Liver (tissue), 9 donors: ENCODE measurements around the gene XRCC6. TPM values are rescaled to one million over a fixed set of nuclear protein-coding genes. Genes with fewer than 3 reads are reported as not detected.
"Not testable (repeated sequence)": the region's sequence is repeated elsewhere in the genome, so short reads cannot be mapped to it uniquely, and the experiment has no call there.

Source experiments
- DNase-seq: peaks from one replicate; pipeline ENCODE4 v3.0.0-alpha.2; 2017; ENCODE audit warnings: low spot score
- H3K27ac ChIP-seq, 2 donors: one replicate each; pipeline ENCODE4 v1.7.0; 2013; ENCODE audit warnings: inconsistent platforms in 2 of 2, low read length in 2 of 2, control low read depth in 1 of 2, low read depth in 1 of 2, mild to moderate bottlenecking in 1 of 2
- H3K27me3 ChIP-seq, 4 donors: one replicate each; pipeline versions ENCODE4 v1.6.1 to v1.7.0; 2013; ENCODE audit warnings: low read length in 3 of 4, inconsistent platforms in 1 of 4, mild to moderate bottlenecking in 1 of 4, moderate library complexity in 1 of 4; ENCODE audit not compliant: control insufficient read depth in 4 of 4, insufficient read depth in 4 of 4
- H3K36me3 ChIP-seq, 4 donors: one replicate each; pipeline versions ENCODE4 v1.6.1 to v1.7.0; 2013; ENCODE audit warnings: low read length in 3 of 4, mild to moderate bottlenecking in 3 of 4, low read depth in 1 of 4, moderate library complexity in 1 of 4; ENCODE audit not compliant: control insufficient read depth in 4 of 4, insufficient read depth in 3 of 4
- H3K4me1 ChIP-seq, 4 donors: one replicate each; pipeline versions ENCODE4 v1.6.1 to v1.7.0; 2013; ENCODE audit warnings: low read length in 3 of 4, mild to moderate bottlenecking in 3 of 4, moderate library complexity in 1 of 4; ENCODE audit not compliant: control insufficient read depth in 4 of 4, insufficient read depth in 4 of 4
- H3K4me3 ChIP-seq, 3 donors: one replicate each; pipeline versions ENCODE4 v1.6.1 to v1.7.0; 2013; ENCODE audit warnings: low read length in 3 of 3, control low read depth in 1 of 3, low read depth in 1 of 3, mild to moderate bottlenecking in 1 of 3
- H3K9ac ChIP-seq, 2 donors: one replicate each; pipeline ENCODE4 v1.7.0; 2013; ENCODE audit warnings: low read length in 2 of 2, mild to moderate bottlenecking in 2 of 2, moderate library complexity in 2 of 2, control low read depth in 1 of 2, low read depth in 1 of 2
- H3K9me3 ChIP-seq, 4 donors: one replicate each; pipeline versions ENCODE4 v1.6.1 to v1.7.0; 2013; ENCODE audit warnings: low read length in 3 of 4; ENCODE audit not compliant: control insufficient read depth in 4 of 4
- EGR1 ChIP-seq, 2 donors: IDR thresholded peaks; 2 replicates each; pipeline ENCODE4 v1.6.1; 2016 to 2018; ENCODE audit warnings: antibody characterized with exemption in 2 of 2, low read depth in 2 of 2
- FOXA1 ChIP-seq: IDR thresholded peaks from 2 replicates; pipeline ENCODE4 v1.6.1; 2016; ENCODE audit warnings: antibody characterized with exemption
- FOXA2 ChIP-seq: IDR thresholded peaks from 2 replicates; pipeline ENCODE4 v1.6.1; 2016; ENCODE audit warnings: antibody characterized with exemption
- GABPA ChIP-seq, 2 donors: IDR thresholded peaks in 1 of 2; conservative IDR thresholded peaks in 1 of 2; 2 replicates each; pipeline ENCODE4 v1.6.1; 2016; ENCODE audit warnings: antibody characterized with exemption in 2 of 2, mild to moderate bottlenecking in 1 of 2, moderate library complexity in 1 of 2
- HNF4A ChIP-seq, 2 donors: conservative IDR thresholded peaks; 2 replicates each; pipeline ENCODE4 v1.6.1; 2016; ENCODE audit warnings: antibody characterized with exemption in 2 of 2, mild to moderate bottlenecking in 2 of 2
- HNF4G ChIP-seq: IDR thresholded peaks from 2 replicates; pipeline ENCODE4 v1.6.1; 2016; ENCODE audit warnings: antibody characterized with exemption
- JUND ChIP-seq, 2 donors: IDR thresholded peaks; 2 replicates each; pipeline ENCODE4 v1.6.1; 2016; ENCODE audit warnings: antibody characterized with exemption in 2 of 2
- NR2F2 ChIP-seq: IDR thresholded peaks from 2 replicates; pipeline ENCODE4 v1.6.1; 2016; ENCODE audit warnings: antibody characterized with exemption
- RAD21 ChIP-seq, 2 donors: IDR thresholded peaks; 2 replicates each; pipeline ENCODE4 v1.6.1; 2016; ENCODE audit warnings: antibody characterized with exemption in 2 of 2, mild to moderate bottlenecking in 2 of 2
- RXRA ChIP-seq, 2 donors: IDR thresholded peaks; 2 replicates each; pipeline ENCODE4 v1.6.1; 2017 to 2018; ENCODE audit warnings: antibody characterized with exemption in 2 of 2, mild to moderate bottlenecking in 1 of 2
- SP1 ChIP-seq: IDR thresholded peaks from 2 replicates; pipeline ENCODE4 v1.6.1; 2018; ENCODE audit warnings: antibody characterized with exemption, mild to moderate bottlenecking
- TAF1 ChIP-seq: conservative IDR thresholded peaks from 2 replicates; pipeline ENCODE4 v1.6.1; 2016; ENCODE audit warnings: antibody characterized with exemption, mild to moderate bottlenecking
- YY1 ChIP-seq: IDR thresholded peaks from 2 replicates; pipeline ENCODE4 v1.6.1; 2016; ENCODE audit warnings: antibody characterized with exemption, mild to moderate bottlenecking
- WGBS: extraction: QIAGEN DNeasy Blood & Tissue Kit; methylation state at CpG from one replicate; pipeline ENCODE4 v1.1.7; 2013; 5-methylcytosine and 5-hydroxymethylcytosine counted together
- polyA plus RNA-seq, 2 donors: library from polyadenylated mRNA; stranded (reverse) in 1 of 2; unstranded in 1 of 2; fragments of 200-250 nt in 1 of 2; fragments of >200 nt in 1 of 2; fragmentation: Nextera tagmentation in 1 of 2; extraction: Ambion mirVana in 1 of 2; gene quantifications; one replicate each; pipeline versions ENCODE4 v1.2.1 to v1.2.3, GENCODE V29; 2013 to 2015
- total RNA-seq, 2 donors: library from RNA; depleted of rRNA; stranded (reverse); fragments of >200 nt; gene quantifications; one replicate each; pipeline ENCODE4 v1.2.3, GENCODE V29; 2014
- TF ChIP-seq, protein P1 (sequence below): fragments of 150-350 bp; IDR thresholded peaks from 2 replicates; pipeline ENCODE4 v1.5.1; 2017; ENCODE audit warnings: improper control_type of control experiment, low read depth, low read length; ENCODE audit not compliant: missing input control
- TF ChIP-seq, protein P2 (sequence below): IDR thresholded peaks from 2 replicates; pipeline ENCODE4 v1.6.1; 2016; ENCODE audit warnings: antibody characterized with exemption
- TF ChIP-seq, protein P3 (sequence below): IDR thresholded peaks from 2 replicates; pipeline ENCODE4 v1.6.1; 2016; ENCODE audit warnings: antibody characterized with exemption, mild to moderate bottlenecking
- TF ChIP-seq, protein P4 (sequence below): IDR thresholded peaks from 2 replicates; pipeline ENCODE4 v1.6.1; 2016; ENCODE audit warnings: antibody characterized with exemption
- TF ChIP-seq, protein P5 (sequence below): IDR thresholded peaks from 2 replicates; pipeline ENCODE4 v1.6.1; 2016; ENCODE audit warnings: antibody characterized with exemption
- donor health status: healthy.
- donor health status: healthy.
- donor health status: healthy.
- donor health status: healthy.
- donor health status: healthy.

The XRCC6 gene
- total and polyA plus RNA-seq, 4 donors = 81.8 to 148 (median 96.0) TPM

DNA sequence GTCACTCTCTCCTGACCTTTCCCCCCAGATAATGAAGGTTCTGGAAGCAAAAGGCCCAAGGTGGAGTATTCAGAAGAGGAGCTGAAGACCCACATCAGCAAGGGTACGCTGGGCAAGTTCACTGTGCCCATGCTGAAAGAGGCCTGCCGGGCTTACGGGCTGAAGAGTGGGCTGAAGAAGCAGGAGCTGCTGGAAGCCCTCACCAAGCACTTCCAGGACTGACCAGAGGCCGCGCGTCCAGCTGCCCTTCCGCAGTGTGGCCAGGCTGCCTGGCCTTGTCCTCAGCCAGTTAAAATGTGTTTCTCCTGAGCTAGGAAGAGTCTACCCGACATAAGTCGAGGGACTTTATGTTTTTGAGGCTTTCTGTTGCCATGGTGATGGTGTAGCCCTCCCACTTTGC, 42.5 kb downstream of the XRCC6 start:
- not testable (repeated sequence) for H3K27me3 ChIP-seq, H3K9me3 ChIP-seq, H3K9ac ChIP-seq, H3K4me1 ChIP-seq, H3K27ac ChIP-seq, H3K4me3 ChIP-seq, DNase-seq
- H3K36me3 ChIP-seq = peaks cover 11 to 60% (median 54%) of the 10 kb centered on the region in 4 donors
- WGBS = 93% methylated on average over 9 of the region's 9 CpGs

DNA sequence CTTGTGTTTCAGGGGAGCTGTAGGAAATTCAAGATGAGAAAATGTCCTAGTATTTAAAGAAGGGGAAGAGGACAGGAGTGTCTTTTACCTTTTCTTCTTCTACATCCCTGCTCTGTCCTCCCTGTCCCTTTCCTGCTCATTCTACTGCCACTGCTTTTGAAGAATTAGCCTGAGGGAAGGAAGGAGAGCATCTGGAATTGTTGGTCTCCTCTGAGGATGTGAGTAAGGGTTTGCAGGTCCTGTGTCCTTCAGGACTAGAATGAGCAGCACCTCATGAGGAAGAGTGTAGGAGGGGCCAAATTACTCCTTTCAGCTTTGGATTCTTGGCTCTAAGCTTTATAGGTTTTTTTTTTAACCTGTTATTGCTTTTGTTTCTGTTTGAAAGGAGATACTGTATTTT, 43.4 kb downstream of the XRCC6 start:
- no peak for DNase-seq
- Histone ChIP-seq H3K27me3 (no peaks in the 10 kb centered on the region), H3K4me1 (peaks cover 0 to 3% (median 0%) of the 10 kb centered on the region in 4 donors), H3K9ac (no peak overlapping the region), H3K36me3 (peaks cover 8 to 53% (median 48%) of the 10 kb centered on the region in 4 donors), H3K27ac (no peak overlapping the region), H3K9me3 (no peaks in the 10 kb centered on the region), H3K4me3 (no peak overlapping the region)
- TF ChIP-seq NR2F2 = no peak

DNA sequence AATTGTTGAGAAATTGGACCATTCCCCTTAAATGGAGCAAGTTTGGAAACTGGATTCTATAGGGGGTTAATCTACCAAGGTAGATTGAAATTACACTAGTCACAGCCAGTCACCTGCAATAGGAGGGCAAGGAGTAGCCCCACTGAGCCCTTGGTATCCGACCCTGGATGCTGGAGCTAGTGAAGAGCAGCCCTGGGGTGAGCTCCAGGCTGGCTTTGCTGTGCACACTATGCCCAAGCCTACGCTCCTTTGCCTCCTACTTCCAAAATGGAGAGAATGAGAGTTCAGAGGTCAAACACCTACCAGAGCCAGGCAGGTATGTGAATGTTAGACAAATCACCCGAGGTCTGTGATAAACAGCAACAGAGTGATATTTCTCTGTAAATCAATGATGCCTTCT, 43.9 kb downstream of the XRCC6 start:
- Histone ChIP-seq H3K4me1 (peaks cover 0 to 3% (median 0%) of the 10 kb centered on the region in 4 donors), H3K27me3 (no peaks in the 10 kb centered on the region), H3K9ac (no peak overlapping the region), H3K27ac (no peak overlapping the region), H3K9me3 (no peaks in the 10 kb centered on the region), H3K36me3 (peaks cover 8 to 51% (median 44%) of the 10 kb centered on the region in 4 donors), H3K4me3 (no peak overlapping the region)
- no peak for TF ChIP-seq EGR1 (IDR thresholded peaks at IDR 0.05; ENCODE audit: low read depth in 2 of 2)
- TF ChIP-seq TAF1 = no peak
- TF ChIP-seq RAD21 (IDR thresholded peaks at IDR 0.05) = no peak
- TF ChIP-seq, protein P1, sequence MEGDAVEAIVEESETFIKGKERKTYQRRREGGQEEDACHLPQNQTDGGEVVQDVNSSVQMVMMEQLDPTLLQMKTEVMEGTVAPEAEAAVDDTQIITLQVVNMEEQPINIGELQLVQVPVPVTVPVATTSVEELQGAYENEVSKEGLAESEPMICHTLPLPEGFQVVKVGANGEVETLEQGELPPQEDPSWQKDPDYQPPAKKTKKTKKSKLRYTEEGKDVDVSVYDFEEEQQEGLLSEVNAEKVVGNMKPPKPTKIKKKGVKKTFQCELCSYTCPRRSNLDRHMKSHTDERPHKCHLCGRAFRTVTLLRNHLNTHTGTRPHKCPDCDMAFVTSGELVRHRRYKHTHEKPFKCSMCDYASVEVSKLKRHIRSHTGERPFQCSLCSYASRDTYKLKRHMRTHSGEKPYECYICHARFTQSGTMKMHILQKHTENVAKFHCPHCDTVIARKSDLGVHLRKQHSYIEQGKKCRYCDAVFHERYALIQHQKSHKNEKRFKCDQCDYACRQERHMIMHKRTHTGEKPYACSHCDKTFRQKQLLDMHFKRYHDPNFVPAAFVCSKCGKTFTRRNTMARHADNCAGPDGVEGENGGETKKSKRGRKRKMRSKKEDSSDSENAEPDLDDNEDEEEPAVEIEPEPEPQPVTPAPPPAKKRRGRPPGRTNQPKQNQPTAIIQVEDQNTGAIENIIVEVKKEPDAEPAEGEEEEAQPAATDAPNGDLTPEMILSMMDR = no peak
- no peak for TF ChIP-seq YY1
- TF ChIP-seq, protein P2, sequence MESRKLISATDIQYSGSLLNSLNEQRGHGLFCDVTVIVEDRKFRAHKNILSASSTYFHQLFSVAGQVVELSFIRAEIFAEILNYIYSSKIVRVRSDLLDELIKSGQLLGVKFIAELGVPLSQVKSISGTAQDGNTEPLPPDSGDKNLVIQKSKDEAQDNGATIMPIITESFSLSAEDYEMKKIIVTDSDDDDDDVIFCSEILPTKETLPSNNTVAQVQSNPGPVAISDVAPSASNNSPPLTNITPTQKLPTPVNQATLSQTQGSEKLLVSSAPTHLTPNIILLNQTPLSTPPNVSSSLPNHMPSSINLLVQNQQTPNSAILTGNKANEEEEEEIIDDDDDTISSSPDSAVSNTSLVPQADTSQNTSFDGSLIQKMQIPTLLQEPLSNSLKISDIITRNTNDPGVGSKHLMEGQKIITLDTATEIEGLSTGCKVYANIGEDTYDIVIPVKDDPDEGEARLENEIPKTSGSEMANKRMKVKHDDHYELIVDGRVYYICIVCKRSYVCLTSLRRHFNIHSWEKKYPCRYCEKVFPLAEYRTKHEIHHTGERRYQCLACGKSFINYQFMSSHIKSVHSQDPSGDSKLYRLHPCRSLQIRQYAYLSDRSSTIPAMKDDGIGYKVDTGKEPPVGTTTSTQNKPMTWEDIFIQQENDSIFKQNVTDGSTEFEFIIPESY = no peak
- TF ChIP-seq, protein P3, sequence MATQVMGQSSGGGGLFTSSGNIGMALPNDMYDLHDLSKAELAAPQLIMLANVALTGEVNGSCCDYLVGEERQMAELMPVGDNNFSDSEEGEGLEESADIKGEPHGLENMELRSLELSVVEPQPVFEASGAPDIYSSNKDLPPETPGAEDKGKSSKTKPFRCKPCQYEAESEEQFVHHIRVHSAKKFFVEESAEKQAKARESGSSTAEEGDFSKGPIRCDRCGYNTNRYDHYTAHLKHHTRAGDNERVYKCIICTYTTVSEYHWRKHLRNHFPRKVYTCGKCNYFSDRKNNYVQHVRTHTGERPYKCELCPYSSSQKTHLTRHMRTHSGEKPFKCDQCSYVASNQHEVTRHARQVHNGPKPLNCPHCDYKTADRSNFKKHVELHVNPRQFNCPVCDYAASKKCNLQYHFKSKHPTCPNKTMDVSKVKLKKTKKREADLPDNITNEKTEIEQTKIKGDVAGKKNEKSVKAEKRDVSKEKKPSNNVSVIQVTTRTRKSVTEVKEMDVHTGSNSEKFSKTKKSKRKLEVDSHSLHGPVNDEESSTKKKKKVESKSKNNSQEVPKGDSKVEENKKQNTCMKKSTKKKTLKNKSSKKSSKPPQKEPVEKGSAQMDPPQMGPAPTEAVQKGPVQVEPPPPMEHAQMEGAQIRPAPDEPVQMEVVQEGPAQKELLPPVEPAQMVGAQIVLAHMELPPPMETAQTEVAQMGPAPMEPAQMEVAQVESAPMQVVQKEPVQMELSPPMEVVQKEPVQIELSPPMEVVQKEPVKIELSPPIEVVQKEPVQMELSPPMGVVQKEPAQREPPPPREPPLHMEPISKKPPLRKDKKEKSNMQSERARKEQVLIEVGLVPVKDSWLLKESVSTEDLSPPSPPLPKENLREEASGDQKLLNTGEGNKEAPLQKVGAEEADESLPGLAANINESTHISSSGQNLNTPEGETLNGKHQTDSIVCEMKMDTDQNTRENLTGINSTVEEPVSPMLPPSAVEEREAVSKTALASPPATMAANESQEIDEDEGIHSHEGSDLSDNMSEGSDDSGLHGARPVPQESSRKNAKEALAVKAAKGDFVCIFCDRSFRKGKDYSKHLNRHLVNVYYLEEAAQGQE = no peak
- no peak for TF ChIP-seq FOXA1
- TF ChIP-seq, protein P4, sequence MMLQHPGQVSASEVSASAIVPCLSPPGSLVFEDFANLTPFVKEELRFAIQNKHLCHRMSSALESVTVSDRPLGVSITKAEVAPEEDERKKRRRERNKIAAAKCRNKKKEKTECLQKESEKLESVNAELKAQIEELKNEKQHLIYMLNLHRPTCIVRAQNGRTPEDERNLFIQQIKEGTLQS = no peak
- TF ChIP-seq HNF4G = no peak
- TF ChIP-seq HNF4A (conservative IDR thresholded peaks at IDR 0.05) = no peak
- TF ChIP-seq NR2F2 = no peak
- TF ChIP-seq, protein P5, sequence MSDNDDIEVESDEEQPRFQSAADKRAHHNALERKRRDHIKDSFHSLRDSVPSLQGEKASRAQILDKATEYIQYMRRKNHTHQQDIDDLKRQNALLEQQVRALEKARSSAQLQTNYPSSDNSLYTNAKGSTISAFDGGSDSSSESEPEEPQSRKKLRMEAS = no peak
- no peak for TF ChIP-seq SP1
- no peak for TF ChIP-seq JUND (IDR thresholded peaks at IDR 0.05)
- TF ChIP-seq GABPA (IDR thresholded peaks at IDR 0.05 in 1 of 2, conservative IDR thresholded peaks at IDR 0.05 in 1 of 2) = no peak
- TF ChIP-seq RXRA (IDR thresholded peaks at IDR 0.05) = no peak
- no peak for TF ChIP-seq FOXA2
- DNase-seq = no peak
- WGBS = 84% methylated on average over 3 of the region's 3 CpGs
